ENCODE data around the gene SLC22A23.

SLC22A23 gene

GRCh38 chr6:3444276-3445088 is 12.4 kb downstream of the SLC22A23 start:
- DNase-seq: no peak

- DNase-seq: no peak
These were observed 13.7 kb downstream of the SLC22A23 start for GRCh38 chr6:3443221-3443515.

GRCh38 chr6:3442431-3443220 is 14.2 kb downstream of the SLC22A23 start:
- no peak for DNase-seq

- no peak for DNase-seq
These were observed 15.9 kb downstream of the SLC22A23 start for GRCh38 chr6:3440911-3441310.

GRCh38 chr6:3439961-3440360 is 16.9 kb downstream of the SLC22A23 start:
- DNase-seq: no peak

GRCh38 chr6:3438190-3439167 is 18.4 kb downstream of the SLC22A23 start:
- no peak for DNase-seq

GRCh38 chr6:3433005-3433404 is 23.8 kb downstream of the SLC22A23 start:
- DNase-seq: no peak

- DNase-seq: no peak
These were observed 24.4 kb downstream of the SLC22A23 start for GRCh38 chr6:3432416-3432815.

- DNase-seq: no peak
These were observed 24.9 kb downstream of the SLC22A23 start for GRCh38 chr6:3431994-3432393.

GRCh38 chr6:3429211-3429610 is 27.6 kb downstream of the SLC22A23 start:
- DNase-seq: no peak

GRCh38 chr6:3428700-3429099 is 28.1 kb downstream of the SLC22A23 start:
- DNase-seq: no peak

- no peak for DNase-seq
These were observed 28.6 kb downstream of the SLC22A23 start for GRCh38 chr6:3428247-3428646.

GRCh38 chr6:3427687-3428085 is 29.2 kb downstream of the SLC22A23 start:
- DNase-seq: no peak

- no peak for DNase-seq
These were observed 29.7 kb downstream of the SLC22A23 start for GRCh38 chr6:3426927-3427686.

GRCh38 chr6:3426091-3426926 is 30.5 kb downstream of the SLC22A23 start:
- no peak for DNase-seq

GRCh38 chr6:3425574-3425973 is 31.3 kb downstream of the SLC22A23 start:
- DNase-seq: no peak

GRCh38 chr6:3424185-3424927 is 32.5 kb downstream of the SLC22A23 start:
- DNase-seq: no peak

GRCh38 chr6:3423439-3424184 is 33.2 kb downstream of the SLC22A23 start:
- no peak for DNase-seq

GRCh38 chr6:3422435-3423070 is 34.3 kb downstream of the SLC22A23 start:
- no peak for DNase-seq
